ENCODE results near the gene WTIP. TPM values are rescaled to one million over a fixed set of nuclear protein-coding genes. Genes with fewer than 3 reads are reported as not detected.

WTIP gene
- total RNA-seq, 1 experiment from 2014 or later, result 8.4 TPM

DNA sequence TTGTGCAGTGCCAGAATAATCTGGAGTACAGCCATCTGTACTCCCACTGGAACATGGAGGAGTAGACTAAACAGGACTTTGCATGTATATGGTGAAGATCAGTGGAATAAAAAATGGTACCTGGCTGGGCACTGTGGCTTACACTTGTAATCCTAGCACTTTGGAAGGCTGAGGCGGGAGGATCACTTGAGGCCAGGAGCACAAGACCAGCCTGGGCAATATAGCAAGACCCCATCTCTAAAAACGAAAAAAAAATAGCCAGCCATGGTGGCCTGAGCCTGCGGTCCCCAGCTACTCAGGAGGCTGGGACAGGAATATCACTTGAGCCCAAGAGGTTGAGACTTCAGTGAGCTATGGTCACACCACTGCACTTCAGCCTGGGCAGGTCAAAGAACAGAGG, 33.4 kb upstream of the WTIP start:
- RAD21 ChIA-PET (ENCODE audit: low non-redundant PET in 1 of 2, low total read pairs in 2 of 2, uncharacterized antibody in 2 of 2, unreplicated experiment in 2 of 2), result no interaction called here
- Histone ChIP-seq H3K9ac (ENCODE audit: low read length) (no peak overlapping the region), H3K4me1 (ENCODE audit: control insufficient read depth in 1 of 2, insufficient read depth in 2 of 2, low read length in 2 of 2) (no peaks in the 10 kb centered on the region), H3K27ac (ENCODE audit: low read depth, low read length) (no peak overlapping the region), H3K4me2 (ENCODE audit: low read length) (no peak overlapping the region), H3K9me3 (ENCODE audit: control insufficient read depth in 1 of 2, insufficient read depth in 1 of 2, low read depth in 1 of 2, low read length in 2 of 2) (no peaks in the 10 kb centered on the region), H3K79me2 (ENCODE audit: insufficient read depth, low read length) (peaks cover 96% of the 10 kb centered on the region), H3K27me3 (ENCODE audit: insufficient read depth, low read length) (no peaks in the 10 kb centered on the region), H4K20me1 (ENCODE audit: insufficient read depth) (peaks cover 13% of the 10 kb centered on the region; the same call in 1 of the 2 replicates), H3K4me3 (replicated peaks in 1 of 2; ENCODE audit: low read depth in 1 of 2, low read length in 2 of 2) (no peak overlapping the region), H3K36me3 (ENCODE audit: control insufficient read depth in 1 of 2, insufficient read depth in 2 of 2, low read length in 2 of 2) (peaks cover 77 to 82% of the 10 kb centered on the region in 2 experiments), H3K9me2 (ENCODE audit: insufficient read depth) (no peaks in the 10 kb centered on the region), H2AFZ (ENCODE audit: low read depth, low read length, poor library complexity, severe bottlenecking) (no peak overlapping the region)
- POLR2A ChIA-PET, result no interaction called here
- no TSS peak for BruUV-seq (replicated peaks)
- TF ChIP-seq, protein P1, sequence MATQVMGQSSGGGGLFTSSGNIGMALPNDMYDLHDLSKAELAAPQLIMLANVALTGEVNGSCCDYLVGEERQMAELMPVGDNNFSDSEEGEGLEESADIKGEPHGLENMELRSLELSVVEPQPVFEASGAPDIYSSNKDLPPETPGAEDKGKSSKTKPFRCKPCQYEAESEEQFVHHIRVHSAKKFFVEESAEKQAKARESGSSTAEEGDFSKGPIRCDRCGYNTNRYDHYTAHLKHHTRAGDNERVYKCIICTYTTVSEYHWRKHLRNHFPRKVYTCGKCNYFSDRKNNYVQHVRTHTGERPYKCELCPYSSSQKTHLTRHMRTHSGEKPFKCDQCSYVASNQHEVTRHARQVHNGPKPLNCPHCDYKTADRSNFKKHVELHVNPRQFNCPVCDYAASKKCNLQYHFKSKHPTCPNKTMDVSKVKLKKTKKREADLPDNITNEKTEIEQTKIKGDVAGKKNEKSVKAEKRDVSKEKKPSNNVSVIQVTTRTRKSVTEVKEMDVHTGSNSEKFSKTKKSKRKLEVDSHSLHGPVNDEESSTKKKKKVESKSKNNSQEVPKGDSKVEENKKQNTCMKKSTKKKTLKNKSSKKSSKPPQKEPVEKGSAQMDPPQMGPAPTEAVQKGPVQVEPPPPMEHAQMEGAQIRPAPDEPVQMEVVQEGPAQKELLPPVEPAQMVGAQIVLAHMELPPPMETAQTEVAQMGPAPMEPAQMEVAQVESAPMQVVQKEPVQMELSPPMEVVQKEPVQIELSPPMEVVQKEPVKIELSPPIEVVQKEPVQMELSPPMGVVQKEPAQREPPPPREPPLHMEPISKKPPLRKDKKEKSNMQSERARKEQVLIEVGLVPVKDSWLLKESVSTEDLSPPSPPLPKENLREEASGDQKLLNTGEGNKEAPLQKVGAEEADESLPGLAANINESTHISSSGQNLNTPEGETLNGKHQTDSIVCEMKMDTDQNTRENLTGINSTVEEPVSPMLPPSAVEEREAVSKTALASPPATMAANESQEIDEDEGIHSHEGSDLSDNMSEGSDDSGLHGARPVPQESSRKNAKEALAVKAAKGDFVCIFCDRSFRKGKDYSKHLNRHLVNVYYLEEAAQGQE (IDR thresholded peaks at IDR 0.05; ENCODE audit: low read depth), result no peak
- TF ChIP-seq SRF (IDR thresholded peaks at IDR 0.05; ENCODE audit: low read depth) (no peak), RAD21 (IDR thresholded peaks at IDR 0.05; ENCODE audit: low read depth) (no peak), ELF1 (IDR thresholded peaks at IDR 0.05; ENCODE audit: borderline replicate concordance, low read depth) (no peak), MAX (IDR thresholded peaks at IDR 0.05) (no peak), ZNF274 (IDR thresholded peaks at IDR 0.05; ENCODE audit: low read depth, low read length) (no peak), SIN3A (IDR thresholded peaks at IDR 0.05; ENCODE audit: low read depth) (no peak), CBX3 (IDR thresholded peaks at IDR 0.05; ENCODE audit: low read depth) (no peak), POLR2AphosphoS5 (IDR thresholded peaks at IDR 0.05; ENCODE audit: low read depth, low read length) (no peak), JUND (IDR thresholded peaks at IDR 0.05) (no peak), EZH2phosphoT487 (IDR thresholded peaks at IDR 0.05; ENCODE audit: borderline replicate concordance) (no peak), POLR2A (IDR thresholded peaks at IDR 0.05; ENCODE audit: borderline replicate concordance, extremely low read depth, insufficient read depth, insufficient read length) (no peak), CTCF (IDR thresholded peaks at IDR 0.05 in 2 of 3, conservative IDR thresholded peaks at IDR 0.05 in 1 of 3; ENCODE audit: borderline replicate concordance in 1 of 3, insufficient read depth in 1 of 3, low read depth in 2 of 3, low read length in 2 of 3) (no peak), EGR1 (IDR thresholded peaks at IDR 0.05; ENCODE audit: low read depth) (no peak)
- TF ChIP-seq, protein P2, sequence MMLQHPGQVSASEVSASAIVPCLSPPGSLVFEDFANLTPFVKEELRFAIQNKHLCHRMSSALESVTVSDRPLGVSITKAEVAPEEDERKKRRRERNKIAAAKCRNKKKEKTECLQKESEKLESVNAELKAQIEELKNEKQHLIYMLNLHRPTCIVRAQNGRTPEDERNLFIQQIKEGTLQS (IDR thresholded peaks at IDR 0.05), result no peak
- TF ChIP-seq, protein P3, sequence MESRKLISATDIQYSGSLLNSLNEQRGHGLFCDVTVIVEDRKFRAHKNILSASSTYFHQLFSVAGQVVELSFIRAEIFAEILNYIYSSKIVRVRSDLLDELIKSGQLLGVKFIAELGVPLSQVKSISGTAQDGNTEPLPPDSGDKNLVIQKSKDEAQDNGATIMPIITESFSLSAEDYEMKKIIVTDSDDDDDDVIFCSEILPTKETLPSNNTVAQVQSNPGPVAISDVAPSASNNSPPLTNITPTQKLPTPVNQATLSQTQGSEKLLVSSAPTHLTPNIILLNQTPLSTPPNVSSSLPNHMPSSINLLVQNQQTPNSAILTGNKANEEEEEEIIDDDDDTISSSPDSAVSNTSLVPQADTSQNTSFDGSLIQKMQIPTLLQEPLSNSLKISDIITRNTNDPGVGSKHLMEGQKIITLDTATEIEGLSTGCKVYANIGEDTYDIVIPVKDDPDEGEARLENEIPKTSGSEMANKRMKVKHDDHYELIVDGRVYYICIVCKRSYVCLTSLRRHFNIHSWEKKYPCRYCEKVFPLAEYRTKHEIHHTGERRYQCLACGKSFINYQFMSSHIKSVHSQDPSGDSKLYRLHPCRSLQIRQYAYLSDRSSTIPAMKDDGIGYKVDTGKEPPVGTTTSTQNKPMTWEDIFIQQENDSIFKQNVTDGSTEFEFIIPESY (IDR thresholded peaks at IDR 0.05; ENCODE audit: extremely low read depth, insufficient replicate concordance, low read length), result no peak
- ATAC-seq (no peak), DNase-seq (ENCODE audit: low read depth, low spot score) (no peak)
- intact Hi-C loops (cut with micrococcal nuclease), result no loop called here
- CTCF ChIA-PET, result no interaction called here

Data from HCT116 (cell line).